Brain microvascular endothelial cell (primary cell): ENCODE results near the gene FAM186B.

ENCODE experiments used
- DNase-seq: peaks from one replicate; pipeline ENCODE4 v3.0.0-alpha.2; 2020
- H3K27ac ChIP-seq: fragments of 250-450 bp; sonication (Bioruptor Pico); 2 replicates; pipeline ENCODE4 v1.5.1; 2020; ENCODE audit warnings: mild to moderate bottlenecking, moderate library complexity
- H3K27me3 ChIP-seq: fragments of 250-450 bp; sonication (Bioruptor Pico); replicated peaks from 2 replicates; pipeline ENCODE4 v1.5.1; 2020; ENCODE audit warnings: mild to moderate bottlenecking
- H3K36me3 ChIP-seq: fragments of 250-450 bp; sonication (Bioruptor Pico); replicated peaks from 2 replicates; pipeline ENCODE4 v1.5.1; 2020; ENCODE audit warnings: mild to moderate bottlenecking
- H3K4me3 ChIP-seq: 2 replicates; pipeline ENCODE4 v1.5.1; 2011; ENCODE audit warnings: low read depth, mild to moderate bottlenecking, control low read depth, low read length, moderate library complexity
- CTCF ChIP-seq: IDR thresholded peaks from 2 replicates; pipeline ENCODE4 v1.5.1; 2011; ENCODE audit warnings: low read depth, mild to moderate bottlenecking, moderate library complexity, low read length, control low read depth, inconsistent platforms; ENCODE audit errors: missing control alignments
- in situ Hi-C: cut with HindIII; loops from 2 replicates; pipeline ENCODE4 v1.10.0; 2017; ENCODE audit warnings: low sequenced_read_pairs, low pct_ligation_motif_present

FAM186B gene

GRCh38 chr12:49583366-49584094 lies 21.9 kb downstream of the FAM186B start:
- DNase-seq: no peak
- in situ Hi-C loops: no loop called here
- no peaks in the 10 kb centered on the region for H3K27me3 ChIP-seq
- no peak overlapping the region for H3K27ac ChIP-seq
- TF ChIP-seq CTCF: no peak
- H3K4me3 ChIP-seq: no peak overlapping the region
- H3K36me3 ChIP-seq: no peaks in the 10 kb centered on the region

- no peak for DNase-seq
- no peak overlapping the region for H3K4me3 ChIP-seq
- no peak overlapping the region for H3K27ac ChIP-seq
- in situ Hi-C loops: no loop called here
- H3K36me3 ChIP-seq: no peaks in the 10 kb centered on the region
- H3K27me3 ChIP-seq: no peaks in the 10 kb centered on the region
- TF ChIP-seq CTCF: no peak
Observed at GRCh38 chr12:49582850-49583249, 22.6 kb downstream of the FAM186B start.

- DNase-seq: no peak
- no peak for TF ChIP-seq CTCF
- in situ Hi-C loops: no loop called here
- no peak overlapping the region for H3K27ac ChIP-seq
- H3K4me3 ChIP-seq: no peak overlapping the region
- H3K27me3 ChIP-seq: no peaks in the 10 kb centered on the region
- H3K36me3 ChIP-seq: no peaks in the 10 kb centered on the region
Observed at GRCh38 chr12:49582201-49582600, 23.2 kb downstream of the FAM186B start.

- in situ Hi-C loops: no loop called here
- peak; percentile 76 for DNase-seq
- Histone ChIP-seq H3K4me3 (no peak overlapping the region), H3K27ac (no peak overlapping the region), H3K27me3 (no peaks in the 10 kb centered on the region), H3K36me3 (peaks cover 3% of the 10 kb centered on the region)
- TF ChIP-seq CTCF: peak; percentile 96
Observed at GRCh38 chr12:49580572-49581535, 24.6 kb downstream of the FAM186B start.

- in situ Hi-C loops: no loop called here
- no peak for TF ChIP-seq CTCF
- Histone ChIP-seq H3K27me3 (no peaks in the 10 kb centered on the region), H3K36me3 (peaks cover 7% of the 10 kb centered on the region), H3K4me3 (no peak overlapping the region), H3K27ac (no peak overlapping the region)
- no peak for DNase-seq
Observed at GRCh38 chr12:49578471-49579112, 26.8 kb downstream of the FAM186B start.
